Loucy (cell line): ENCODE data around the gene MYH14.

Source experiments
- CTCF ChIP-seq: fragments of 200-600 bp; sonication (generic); conservative IDR thresholded peaks from 2 replicates; pipeline ENCODE4 v1.5.1; 2014; ENCODE audit warnings: mild to moderate bottlenecking, antibody characterized with exemption, low read length
- EZH2phosphoT487 ChIP-seq: fragments of 200-600 bp; IDR thresholded peaks from 2 replicates; pipeline ENCODE4 v1.6.1; 2018; ENCODE audit warnings: antibody characterized with exemption, mild to moderate bottlenecking, moderate library complexity, borderline replicate concordance

GRCh38 chr19:50344661-50345318, 141.4 kb downstream of the MYH14 start:
- TF ChIP-seq EZH2phosphoT487 (no peak), CTCF (no peak)
